PC-3 (cell line): ENCODE measurements around the gene MLC1.

Experiments
- EZH2 ChIP-seq: fragments of 300-600 bp; sonication (generic); IDR thresholded peaks from one replicate; pipeline ENCODE4 v1.6.1; 2017; ENCODE audit warnings: antibody characterized with exemption, mild to moderate bottlenecking, low read length; ENCODE audit not compliant: unreplicated experiment
- EZH2phosphoT487 ChIP-seq: fragments of 300-600 bp; sonication (generic); IDR thresholded peaks from 2 replicates; pipeline ENCODE4 v1.6.1; 2018; ENCODE audit warnings: mild to moderate bottlenecking, antibody characterized with exemption, low read length, borderline replicate concordance
- TF ChIP-seq, protein P1 (sequence below): fragments of 300-600 bp; sonication (generic); conservative IDR thresholded peaks from 2 replicates; pipeline ENCODE4 v1.5.1; 2017; ENCODE audit warnings: antibody characterized with exemption, low read depth, mild to moderate bottlenecking, low read length

DNA sequence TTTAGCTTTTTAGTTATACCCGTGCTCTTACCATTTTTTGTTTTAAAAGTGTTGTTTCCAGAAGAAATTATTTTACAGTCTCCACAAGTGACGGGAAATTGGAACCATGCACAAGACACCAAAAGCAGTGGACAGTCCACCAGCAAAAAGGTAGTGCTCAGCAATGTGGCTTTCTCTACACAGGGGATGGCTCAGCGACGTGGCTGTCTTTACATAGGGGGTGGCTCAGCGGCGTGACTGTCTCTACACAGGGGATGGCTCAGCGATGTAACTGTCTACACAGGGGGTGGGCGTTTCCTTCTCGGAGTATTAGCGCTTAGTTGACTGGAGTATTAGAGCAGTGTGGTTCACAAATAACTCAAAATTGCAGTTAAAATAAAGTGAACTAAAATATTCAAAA is 49.3 kb upstream of the MLC1 start:
- TF ChIP-seq, protein P1, sequence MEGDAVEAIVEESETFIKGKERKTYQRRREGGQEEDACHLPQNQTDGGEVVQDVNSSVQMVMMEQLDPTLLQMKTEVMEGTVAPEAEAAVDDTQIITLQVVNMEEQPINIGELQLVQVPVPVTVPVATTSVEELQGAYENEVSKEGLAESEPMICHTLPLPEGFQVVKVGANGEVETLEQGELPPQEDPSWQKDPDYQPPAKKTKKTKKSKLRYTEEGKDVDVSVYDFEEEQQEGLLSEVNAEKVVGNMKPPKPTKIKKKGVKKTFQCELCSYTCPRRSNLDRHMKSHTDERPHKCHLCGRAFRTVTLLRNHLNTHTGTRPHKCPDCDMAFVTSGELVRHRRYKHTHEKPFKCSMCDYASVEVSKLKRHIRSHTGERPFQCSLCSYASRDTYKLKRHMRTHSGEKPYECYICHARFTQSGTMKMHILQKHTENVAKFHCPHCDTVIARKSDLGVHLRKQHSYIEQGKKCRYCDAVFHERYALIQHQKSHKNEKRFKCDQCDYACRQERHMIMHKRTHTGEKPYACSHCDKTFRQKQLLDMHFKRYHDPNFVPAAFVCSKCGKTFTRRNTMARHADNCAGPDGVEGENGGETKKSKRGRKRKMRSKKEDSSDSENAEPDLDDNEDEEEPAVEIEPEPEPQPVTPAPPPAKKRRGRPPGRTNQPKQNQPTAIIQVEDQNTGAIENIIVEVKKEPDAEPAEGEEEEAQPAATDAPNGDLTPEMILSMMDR = no peak
- TF ChIP-seq EZH2phosphoT487 = no peak
- TF ChIP-seq EZH2 = no peak
